Adrenal gland (tissue), 12 donors: Measurements from ENCODE around the gene TMEM117. TPM values are rescaled to one million over a fixed set of nuclear protein-coding genes. Genes with fewer than 3 reads are reported as not detected.

ENCODE experiments used
- DNase-seq, 7 donors: peaks; one replicate each; pipeline ENCODE4 v3.0.0-alpha.2; 2019 to 2020
- H3K27ac ChIP-seq, 5 donors: fragments of 200-600 bp; sonication (generic) in 4 of 5; 1 replicate in 3 of 5; 2 replicates in 2 of 5; pipeline versions ENCODE4 v1.5.1 to v1.8.0; 2016 to 2020; ENCODE audit warnings: mild to moderate bottlenecking in 1 of 5
- H3K27me3 ChIP-seq: fragments of 200-600 bp; 2 replicates; pipeline ENCODE4 v1.8.0; 2021
- H3K36me3 ChIP-seq, 2 donors: fragments of 200-600 bp; replicated peaks in 1 of 2; 1 replicate in 1 of 2; 2 replicates in 1 of 2; pipeline versions ENCODE4 v1.5.1 to v1.8.0; 2018 to 2022
- H3K4me1 ChIP-seq, 2 donors: fragments of 200-600 bp; replicated peaks in 1 of 2; 1 replicate in 1 of 2; 2 replicates in 1 of 2; pipeline versions ENCODE4 v1.5.1 to v1.8.0; 2018 to 2021
- H3K4me3 ChIP-seq, 4 donors: fragments of 200-600 bp; sonication (generic) in 3 of 4; one replicate each; pipeline ENCODE4 v1.5.1; 2016 to 2018
- H3K9me3 ChIP-seq, 3 donors: fragments of 200-600 bp; sonication (generic) in 1 of 3; replicated peaks in 1 of 3; 1 replicate in 2 of 3; 2 replicates in 1 of 3; pipeline versions ENCODE4 v1.5.1 to v1.8.0; 2016 to 2021
- POLR2A ChIP-seq, 2 donors: fragments of 450-650 bp; IDR thresholded peaks; one replicate each; pipeline ENCODE4 v1.6.1; 2017; ENCODE audit warnings: antibody characterized with exemption in 2 of 2, mild to moderate bottlenecking in 2 of 2, moderate library complexity in 1 of 2
- WGBS, 4 donors: extraction: QIAGEN DNeasy Blood & Tissue Kit in 2 of 4; methylation state at CpG; one replicate each; pipeline versions ENCODE4 v1.1.5 to v1.1.7; 2013 to 2017; 5-methylcytosine and 5-hydroxymethylcytosine counted together
- intact Hi-C, 2 donors: fragments of 100-400 bp; cut with DNase I; formaldehyde crosslinking; loops; one replicate each; pipeline versions ENCODE4 v1.14.1 to v1.15.0; 2022 to 2023
- polyA plus RNA-seq, 3 donors: library from polyadenylated mRNA; stranded (reverse); fragments of 200-250 nt in 2 of 3; fragments of 350-450 nt in 1 of 3; fragmentation: Illumina TruSeq in 1 of 3; extraction: RNeasy Lipid Tissue Mini Kit (QIAGEN cat#74804) in 1 of 3; gene quantifications; one replicate each; pipeline ENCODE4 v1.2.3, GENCODE V29; 2013 to 2014
- total RNA-seq, 9 donors: library from RNA; depleted of rRNA in 4 of 9; stranded (reverse); fragments of >200 nt in 4 of 9; fragments of 120-200 nt in 1 of 9; fragmentation: NEBNext Ultra II Directional in 1 of 9; extraction: Animal tissue kit (Norgen Biotek cat#: 25700) in 1 of 9; gene quantifications; one replicate each; pipeline versions ENCODE4 v1.1.0 to v1.2.4, GENCODE V29; 2013 to 2023
- TF ChIP-seq, protein P1 (sequence below), 6 experiments: fragments of 450-650 bp in 4 of 6; fragments of 200-600 bp in 2 of 6; sonication (generic) in 1 of 6; IDR thresholded peaks; 1 replicate in 5 of 6; 2 replicates in 1 of 6; pipeline versions ENCODE4 v1.5.1 to v1.8.0; 2016 to 2021; ENCODE audit warnings: antibody characterized with exemption in 6 of 6, mild to moderate bottlenecking in 2 of 6, moderate library complexity in 1 of 6
- donor health status: healthy with polysubstance abuse.
- donor health status: Bipolar disorder and iron deficiency.
- donor health status: DM: yes; HTN: yes; CAD: no.
- donor health status: DM: no; HTN: no; CAD: no.
- donor health status: DM: no; HTN: no; CAD: no.
- donor health status: DM: yes; HTN: yes; CAD: no.

Gene TMEM117
- total and polyA plus RNA-seq, 12 donors: 1.9 to 38.5 (median 6.7) TPM

DNA sequence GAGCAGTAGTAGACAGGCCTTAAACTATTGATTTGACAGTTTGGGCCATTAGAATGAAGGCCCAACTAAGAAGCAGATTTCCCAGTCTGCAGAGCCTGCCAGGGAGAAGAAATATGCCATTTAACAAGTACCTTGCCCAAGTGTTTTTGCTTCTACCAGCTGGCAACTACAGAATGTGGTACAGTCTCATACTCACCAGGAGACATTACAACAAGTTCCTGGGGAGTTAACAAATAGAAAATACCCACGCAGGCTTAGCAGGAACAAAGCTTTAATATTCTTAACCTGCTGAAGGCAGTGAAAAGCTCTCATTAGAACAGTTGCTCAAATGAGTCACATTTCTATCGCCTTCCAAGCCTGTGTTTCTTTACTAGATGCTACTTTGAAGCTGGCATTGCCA lies 241.0 kb downstream of the TMEM117 start:
- TF ChIP-seq, protein P1, sequence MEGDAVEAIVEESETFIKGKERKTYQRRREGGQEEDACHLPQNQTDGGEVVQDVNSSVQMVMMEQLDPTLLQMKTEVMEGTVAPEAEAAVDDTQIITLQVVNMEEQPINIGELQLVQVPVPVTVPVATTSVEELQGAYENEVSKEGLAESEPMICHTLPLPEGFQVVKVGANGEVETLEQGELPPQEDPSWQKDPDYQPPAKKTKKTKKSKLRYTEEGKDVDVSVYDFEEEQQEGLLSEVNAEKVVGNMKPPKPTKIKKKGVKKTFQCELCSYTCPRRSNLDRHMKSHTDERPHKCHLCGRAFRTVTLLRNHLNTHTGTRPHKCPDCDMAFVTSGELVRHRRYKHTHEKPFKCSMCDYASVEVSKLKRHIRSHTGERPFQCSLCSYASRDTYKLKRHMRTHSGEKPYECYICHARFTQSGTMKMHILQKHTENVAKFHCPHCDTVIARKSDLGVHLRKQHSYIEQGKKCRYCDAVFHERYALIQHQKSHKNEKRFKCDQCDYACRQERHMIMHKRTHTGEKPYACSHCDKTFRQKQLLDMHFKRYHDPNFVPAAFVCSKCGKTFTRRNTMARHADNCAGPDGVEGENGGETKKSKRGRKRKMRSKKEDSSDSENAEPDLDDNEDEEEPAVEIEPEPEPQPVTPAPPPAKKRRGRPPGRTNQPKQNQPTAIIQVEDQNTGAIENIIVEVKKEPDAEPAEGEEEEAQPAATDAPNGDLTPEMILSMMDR (IDR thresholded peaks at IDR 0.05): no peak
- TF ChIP-seq POLR2A (IDR thresholded peaks at IDR 0.05): no peak
- intact Hi-C loops: no loop called here
- Histone ChIP-seq H3K4me3 (no peak overlapping the region), H3K9me3 (no peaks in the 10 kb centered on the region), H3K36me3 (no peaks in the 10 kb centered on the region), H3K27me3 (no peaks in the 10 kb centered on the region), H3K27ac (no peak overlapping the region), H3K4me1 (peaks cover 4 to 8% of the 10 kb centered on the region in 2 donors)
- DNase-seq: no peak
- WGBS, 4 donors: 46 to 65% (median 54%) methylated on average over 2 of the region's 2 CpGs

DNA sequence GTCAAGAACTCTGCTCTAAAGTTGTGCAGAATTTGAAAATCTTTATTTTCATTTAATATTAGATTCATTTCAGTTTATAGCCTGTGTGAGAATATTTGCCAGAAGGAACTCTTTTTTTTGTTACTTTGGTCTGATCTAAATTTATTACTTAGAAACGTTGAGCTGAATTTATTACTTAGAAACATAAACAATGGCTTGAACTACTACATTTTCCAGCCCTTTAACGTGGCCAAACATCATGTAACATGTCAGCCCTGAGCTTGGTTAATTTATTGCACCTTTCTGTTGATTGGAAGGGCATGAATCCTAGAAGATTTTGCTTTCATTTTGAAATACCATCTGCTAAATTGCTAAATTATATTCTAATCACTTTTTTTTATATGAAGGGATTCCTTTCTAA lies 241.4 kb downstream of the TMEM117 start:
- Histone ChIP-seq H3K36me3 (no peaks in the 10 kb centered on the region), H3K27ac (no peak overlapping the region), H3K4me3 (no peak overlapping the region), H3K9me3 (no peaks in the 10 kb centered on the region), H3K27me3 (no peaks in the 10 kb centered on the region), H3K4me1 (peaks cover 4 to 8% of the 10 kb centered on the region in 2 donors)
- no peak for TF ChIP-seq POLR2A (IDR thresholded peaks at IDR 0.05)
- TF ChIP-seq, protein P1 (IDR thresholded peaks at IDR 0.05): no peak
- no peak for DNase-seq
- intact Hi-C loops: no loop called here
- WGBS, 4 donors: 0 to 6% (median 2%) methylated on average over 2 of the region's 2 CpGs

GRCh38 chr12:44078273-44078672 lies 242.4 kb downstream of the TMEM117 start:
- Histone ChIP-seq H3K9me3 (no peaks in the 10 kb centered on the region), H3K27ac (no peak overlapping the region), H3K4me3 (no peak overlapping the region), H3K36me3 (no peaks in the 10 kb centered on the region), H3K27me3 (no peaks in the 10 kb centered on the region), H3K4me1 (peaks cover 4 to 8% of the 10 kb centered on the region in 2 donors)
- no peak for DNase-seq
- TF ChIP-seq POLR2A (IDR thresholded peaks at IDR 0.05): no peak
- TF ChIP-seq, protein P1 (IDR thresholded peaks at IDR 0.05): no peak
- WGBS, 4 donors: 72 to 91% (median 82%) methylated on average over 4 of the region's 4 CpGs
- intact Hi-C loops: no loop called here

GRCh38 chr12:44088647-44089046 lies 252.8 kb downstream of the TMEM117 start:
- Histone ChIP-seq H3K27me3 (no peaks in the 10 kb centered on the region), H3K27ac (no peak overlapping the region), H3K36me3 (no peaks in the 10 kb centered on the region), H3K4me3 (no peak overlapping the region), H3K9me3 (no peaks in the 10 kb centered on the region), H3K4me1 (no peaks in the 10 kb centered on the region)
- TF ChIP-seq, protein P1 (IDR thresholded peaks at IDR 0.05): no peak
- TF ChIP-seq POLR2A (IDR thresholded peaks at IDR 0.05): no peak
- intact Hi-C loops: no loop called here
- WGBS, 4 donors: 88 to 97% (median 93%) methylated on average over 1 of the region's 1 CpG
- peak in 1 of 7 donors; percentile 1 for DNase-seq
